Right atrium auricular region (tissue), 2 donors: ENCODE data around the gene USP17L20. TPM values are rescaled to one million over a fixed set of nuclear protein-coding genes. Genes with fewer than 3 reads are reported as not detected.
"Not testable (repeated sequence)": the region's sequence is repeated elsewhere in the genome, so short reads cannot be mapped to it uniquely, and the experiment has no call there.

Experiments
- DNase-seq: peaks from one replicate; pipeline ENCODE4 v3.0.0-alpha.2; 2019; ENCODE audit warnings: low spot score
- H3K27ac ChIP-seq, 2 donors: fragments of 200-600 bp; sonication (generic); 1 replicate in 1 of 2; 2 replicates in 1 of 2; pipeline ENCODE4 v1.5.1; 2016 to 2019
- H3K27me3 ChIP-seq, 2 donors: fragments of 200-600 bp; sonication (generic); one replicate each; pipeline versions ENCODE4 v1.5.1 to v1.6.0; 2017 to 2019
- H3K36me3 ChIP-seq: fragments of 200-600 bp; sonication (generic); one replicate; pipeline ENCODE4 v1.5.1; 2016
- H3K4me1 ChIP-seq, 2 donors: fragments of 200-600 bp; sonication (generic); one replicate each; pipeline versions ENCODE4 v1.5.1 to v1.6.0; 2017 to 2019
- H3K4me3 ChIP-seq, 2 donors: fragments of 200-600 bp; sonication (generic); 1 replicate in 1 of 2; 2 replicates in 1 of 2; pipeline ENCODE4 v1.5.1; 2017 to 2019; ENCODE audit warnings: mild to moderate bottlenecking in 1 of 2, moderate library complexity in 1 of 2
- H3K9me3 ChIP-seq, 2 donors: fragments of 200-600 bp; sonication (generic); one replicate each; pipeline ENCODE4 v1.5.1; 2019
- total RNA-seq, 2 donors: library from RNA; depleted of rRNA; stranded (reverse); fragments of >200 nt; gene quantifications; one replicate each; pipeline ENCODE4 v1.1.0, GENCODE V29; 2016

USP17L20 gene
- total RNA-seq, 2 donors from 2014 or later, result not detected

DNA sequence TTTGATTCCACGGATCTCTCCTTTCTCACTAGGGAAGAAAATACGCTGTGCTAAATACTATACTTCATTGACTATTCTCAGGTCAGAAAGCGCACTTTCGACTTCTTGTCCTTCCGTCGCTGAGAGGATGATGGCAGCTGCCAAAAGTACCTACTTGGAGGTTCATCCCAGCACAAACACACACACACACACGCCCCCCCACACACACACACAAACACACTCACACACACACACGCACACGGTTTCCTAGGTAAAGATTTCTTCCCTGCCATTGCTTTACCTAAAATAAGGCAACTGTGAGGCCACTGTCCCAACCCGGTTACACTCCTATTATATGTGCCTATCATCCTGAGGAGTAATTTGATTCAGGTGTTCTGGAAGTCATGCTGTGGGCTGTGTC lies 13.8 kb downstream of the USP17L20 start:
- peak; percentile 82 for DNase-seq
- not testable (repeated sequence) for H3K4me3 ChIP-seq, H3K4me1 ChIP-seq, H3K36me3 ChIP-seq, H3K9me3 ChIP-seq, H3K27ac ChIP-seq, H3K27me3 ChIP-seq

Other genes with a start within 250 kb of the USP17L20 start
- not detected for gene FAM90A26, start 87.7 kb upstream of the USP17L20 start, total RNA-seq
- gene USP17L10, start 47.5 kb upstream of the USP17L20 start, total RNA-seq, result not detected
- gene USP17L11, start 42.7 kb upstream of the USP17L20 start, total RNA-seq, result not detected
- gene USP17L12, start 38.0 kb upstream of the USP17L20 start, total RNA-seq, result not detected
- not detected for gene USP17L13, start 33.2 kb upstream of the USP17L20 start, total RNA-seq
- not detected for gene USP17L15, start 23.7 kb upstream of the USP17L20 start, total RNA-seq
- not detected for gene USP17L17, start 14.2 kb upstream of the USP17L20 start, total RNA-seq
- gene USP17L18, start 9.5 kb upstream of the USP17L20 start, total RNA-seq, result not detected
- not detected for gene USP17L19, start 4.7 kb upstream of the USP17L20 start, total RNA-seq
- not detected for gene USP17L21, start 4.7 kb downstream of the USP17L20 start, total RNA-seq
- not detected for gene USP17L22, start 9.5 kb downstream of the USP17L20 start, total RNA-seq
- gene USP17L24, start 67.0 kb downstream of the USP17L20 start, total RNA-seq, result not detected
- not detected for gene USP17L25, start 71.8 kb downstream of the USP17L20 start, total RNA-seq
- gene USP17L26, start 76.5 kb downstream of the USP17L20 start, total RNA-seq, result not detected
- gene USP17L5, start 81.3 kb downstream of the USP17L20 start, total RNA-seq, result not detected
- not detected for gene USP17L27, start 86.0 kb downstream of the USP17L20 start, total RNA-seq
- not detected for gene USP17L28, start 90.8 kb downstream of the USP17L20 start, total RNA-seq
- gene USP17L29, start 95.5 kb downstream of the USP17L20 start, total RNA-seq, result not detected
- gene USP17L30, start 105.0 kb downstream of the USP17L20 start, total RNA-seq, result not detected
- gene DEFB131A, start 186.3 kb downstream of the USP17L20 start, total RNA-seq, result not detected